Measurements from ENCODE around the gene HS3ST6.
"Not testable (repeated sequence)": the region's sequence is repeated elsewhere in the genome, so short reads cannot be mapped to it uniquely, and the experiment has no call there.

The HS3ST6 gene

DNA sequence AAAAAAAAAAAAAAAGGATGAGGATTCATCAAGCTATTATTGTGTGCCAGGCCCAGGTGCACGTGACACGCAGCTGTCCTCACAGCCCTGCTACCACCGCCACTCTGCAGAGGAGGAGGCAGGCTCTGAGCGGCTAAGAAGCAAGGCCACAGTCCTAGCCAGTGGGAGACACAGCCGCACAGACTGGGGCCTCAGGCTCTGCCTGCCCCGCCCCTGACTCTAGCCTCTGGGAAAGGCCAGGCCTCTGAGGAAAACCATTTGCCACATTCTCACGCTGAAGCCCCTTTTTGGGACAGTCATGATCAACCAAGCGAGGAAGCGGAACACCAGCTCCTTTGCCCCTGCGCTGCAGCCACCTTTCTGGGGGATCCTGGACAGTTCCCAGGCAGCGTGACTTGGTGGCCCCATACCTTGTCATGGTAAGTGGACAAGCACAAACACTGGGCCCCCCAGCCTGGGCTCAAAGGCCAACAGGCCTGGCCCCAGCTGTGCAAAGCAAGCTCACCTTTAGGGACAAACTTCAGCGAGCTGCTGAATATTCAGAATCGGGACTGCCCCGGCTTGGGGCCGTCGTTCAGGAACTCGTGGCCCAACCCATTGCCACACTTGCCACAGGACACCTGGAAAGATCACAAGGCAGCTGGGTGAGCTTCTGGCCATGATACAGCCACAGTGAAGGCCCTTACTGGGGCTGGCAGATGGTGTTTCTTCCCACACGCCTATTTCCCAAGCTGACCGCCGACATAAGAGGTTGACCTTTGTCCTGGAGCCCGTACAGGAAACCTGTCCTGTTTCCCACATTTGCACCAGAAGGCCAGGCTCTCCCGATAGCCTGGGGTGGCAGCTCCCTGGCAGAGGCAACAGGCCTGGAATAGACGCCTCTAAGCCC, 22.3 kb upstream of the HS3ST6 start:
- Mint-ChIP-seq H3K27me3 (no peaks in the 10 kb centered on the region), H3K4me1 (peaks cover 40% of the 10 kb centered on the region), H3K9me3 (no peaks in the 10 kb centered on the region), H3K36me3 (peaks cover 25% of the 10 kb centered on the region), H3K4me3 (no peak overlapping the region), H3K27ac (peak overlapping the region; percentile 32)
- no peak for ATAC-seq

GRCh38 chr16:1939833-1940232, 21.6 kb upstream of the HS3ST6 start:
- not testable (repeated sequence) for H3K9me3 Mint-ChIP-seq
- peaks cover 40% of the 10 kb centered on the region for H3K4me1 Mint-ChIP-seq

GRCh38 chr16:1938910-1939309, 20.7 kb upstream of the HS3ST6 start:
- no peak overlapping the region for H3K4me3 Mint-ChIP-seq
- no peak for ATAC-seq
- H3K27me3 Mint-ChIP-seq, result peaks cover under 1% of the 10 kb centered on the region
- H3K27ac Mint-ChIP-seq, result no peak overlapping the region
- no peaks in the 10 kb centered on the region for H3K9me3 Mint-ChIP-seq
- peaks cover 25% of the 10 kb centered on the region for H3K36me3 Mint-ChIP-seq
- peaks cover 33% of the 10 kb centered on the region for H3K4me1 Mint-ChIP-seq

More at GRCh38 chr16:1939833-1940232, 21.6 kb upstream of the HS3ST6 start:
- not testable (repeated sequence) for H3K27me3 Mint-ChIP-seq, H3K4me3 Mint-ChIP-seq, ATAC-seq
- peak overlapping the region; percentile 32 for H3K27ac Mint-ChIP-seq
- peaks cover 25% of the 10 kb centered on the region for H3K36me3 Mint-ChIP-seq

DNA sequence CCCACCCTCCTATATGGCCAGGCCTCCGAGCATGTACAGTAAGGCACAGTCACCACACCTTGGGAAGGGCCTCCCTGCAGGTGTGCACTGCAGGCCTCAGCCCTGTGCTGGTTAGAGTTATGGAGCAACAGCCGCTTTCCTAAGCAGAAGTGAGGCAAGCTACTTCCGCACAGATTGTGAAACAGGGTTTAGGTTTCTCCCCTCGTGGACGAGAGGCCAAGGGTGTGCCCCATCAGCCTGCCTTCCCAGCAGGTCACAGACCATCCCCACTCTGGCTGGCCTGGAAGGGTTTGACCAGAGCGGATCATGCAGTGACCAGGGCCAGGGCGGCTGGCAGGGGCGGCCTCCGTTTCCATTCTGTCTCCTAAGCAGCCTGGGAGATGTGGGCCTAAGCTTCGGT, 20.1 kb upstream of the HS3ST6 start:
- Mint-ChIP-seq H3K27ac (no peak overlapping the region), H3K4me3 (no peak overlapping the region), H3K27me3 (peaks cover 6% of the 10 kb centered on the region), H3K9me3 (no peaks in the 10 kb centered on the region), H3K36me3 (peaks cover 25% of the 10 kb centered on the region), H3K4me1 (peaks cover 28% of the 10 kb centered on the region)
- no peak for ATAC-seq

DNA sequence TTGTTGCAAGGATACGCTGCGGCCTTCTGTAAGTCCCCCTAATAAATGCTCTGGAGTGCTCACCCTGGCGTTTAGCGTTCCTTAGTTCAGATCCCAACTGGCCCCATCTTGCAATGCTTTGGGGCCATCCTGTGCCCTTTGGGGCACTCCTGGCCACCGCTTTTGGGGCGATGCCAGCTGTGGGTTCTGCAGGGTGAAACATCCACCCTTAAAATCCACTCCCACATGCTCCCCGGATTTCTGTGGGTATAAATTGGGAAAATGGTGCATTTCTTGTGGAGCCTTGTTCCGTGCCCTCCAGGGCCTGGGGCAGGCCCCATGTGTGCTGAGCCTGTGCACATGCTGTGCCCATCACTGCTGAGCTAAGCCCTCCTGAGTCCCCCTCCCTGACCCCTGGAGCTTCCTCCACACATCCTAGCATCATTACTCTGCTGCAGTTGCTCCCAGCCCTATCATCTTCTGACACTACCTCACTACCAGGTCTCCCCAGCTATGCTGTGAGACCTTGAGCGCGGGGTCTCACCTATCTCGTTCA, 18.8 kb upstream of the HS3ST6 start:
- Mint-ChIP-seq H3K27ac (no peak overlapping the region), H3K27me3 (peaks cover 14% of the 10 kb centered on the region), H3K36me3 (peaks cover 25% of the 10 kb centered on the region), H3K9me3 (no peaks in the 10 kb centered on the region), H3K4me3 (no peak overlapping the region), H3K4me1 (peaks cover 16% of the 10 kb centered on the region)
- no peak for ATAC-seq

GRCh38 chr16:1933097-1933661, 15.0 kb upstream of the HS3ST6 start:
- Mint-ChIP-seq H3K4me1 (no peaks in the 10 kb centered on the region), H3K27me3 (peaks cover 14% of the 10 kb centered on the region), H3K9me3 (no peaks in the 10 kb centered on the region), H3K27ac (no peak overlapping the region), H3K4me3 (no peak overlapping the region), H3K36me3 (peaks cover 12% of the 10 kb centered on the region)
- no peak for ATAC-seq

DNA sequence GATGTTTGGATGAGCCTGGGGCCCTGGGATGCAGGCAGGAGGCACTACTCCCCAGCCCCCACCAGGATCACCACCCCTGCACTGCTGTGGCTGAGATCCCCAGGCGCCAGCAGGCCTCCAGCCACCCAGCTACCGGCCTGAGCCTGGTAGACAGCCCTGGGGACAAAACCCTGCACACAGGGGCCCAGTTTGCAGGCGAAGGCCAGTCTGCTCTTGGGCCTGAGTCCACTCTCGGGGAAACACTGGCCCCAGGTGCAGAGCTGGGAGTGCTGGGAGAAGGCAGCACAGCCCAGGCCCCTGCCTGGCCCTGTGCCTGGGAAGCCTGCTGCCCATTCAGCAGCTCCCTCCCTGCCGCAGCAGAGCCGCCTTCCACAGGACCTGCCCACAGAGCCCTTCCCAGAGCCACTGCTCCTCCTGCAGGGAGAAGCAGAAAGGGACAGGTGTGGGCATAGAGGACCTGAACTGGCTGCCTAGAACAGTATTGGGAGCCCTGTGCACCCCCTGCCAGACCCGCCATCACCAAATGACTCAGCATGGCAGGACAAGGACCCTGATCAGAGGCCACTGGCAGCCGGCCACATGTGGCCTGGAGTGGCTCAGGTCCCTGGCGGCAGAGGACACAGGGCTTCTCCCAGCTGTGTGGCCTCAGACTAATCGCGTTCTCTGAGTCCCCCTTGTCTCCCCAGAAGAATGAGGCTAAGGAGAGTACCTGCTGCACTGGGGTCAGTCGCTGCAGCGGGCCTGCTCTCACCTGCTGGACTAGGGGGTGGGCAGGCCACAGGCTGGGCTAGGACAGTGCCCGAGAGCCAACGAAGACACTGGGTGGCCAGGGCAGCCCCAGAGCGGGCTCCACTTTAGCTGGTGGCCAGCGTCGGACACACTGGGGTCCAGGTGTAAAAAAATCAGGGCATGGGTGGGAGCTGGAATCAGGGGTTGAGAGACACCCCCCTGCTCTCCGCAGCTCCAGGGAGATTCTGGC, 14.1 kb upstream of the HS3ST6 start:
- Mint-ChIP-seq H3K4me1 (no peaks in the 10 kb centered on the region), H3K4me3 (no peak overlapping the region), H3K36me3 (peaks cover 8% of the 10 kb centered on the region), H3K27me3 (peaks cover 14% of the 10 kb centered on the region), H3K9me3 (no peaks in the 10 kb centered on the region), H3K27ac (no peak overlapping the region)
- ATAC-seq, result no peak

DNA sequence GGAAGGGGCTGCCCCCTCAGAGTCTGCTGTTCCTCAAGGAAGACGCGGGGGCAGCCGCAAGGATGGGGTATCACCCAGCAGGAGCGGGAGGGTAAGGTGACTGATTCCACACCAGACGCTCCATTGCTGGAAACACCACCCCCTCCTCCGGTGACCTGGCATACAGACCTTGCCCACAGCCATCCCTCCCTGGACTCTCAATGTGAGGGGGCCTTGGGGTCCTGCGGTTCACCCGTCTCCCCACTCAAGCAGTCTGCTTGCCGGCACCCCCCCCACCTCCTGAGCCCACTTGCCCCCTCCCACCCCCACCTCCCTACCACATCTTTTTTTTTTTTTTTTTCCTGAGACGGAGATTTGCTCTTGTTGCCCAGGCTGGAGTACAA, 12.1 kb upstream of the HS3ST6 start:
- H3K36me3 Mint-ChIP-seq, result no peaks in the 10 kb centered on the region
- no peaks in the 10 kb centered on the region for H3K9me3 Mint-ChIP-seq
- H3K4me3 Mint-ChIP-seq, result peak overlapping the region; percentile 12
- H3K27me3 Mint-ChIP-seq, result peaks cover 19% of the 10 kb centered on the region
- no peak for ATAC-seq
- H3K27ac Mint-ChIP-seq, result no peak overlapping the region
- no peaks in the 10 kb centered on the region for H3K4me1 Mint-ChIP-seq

DNA sequence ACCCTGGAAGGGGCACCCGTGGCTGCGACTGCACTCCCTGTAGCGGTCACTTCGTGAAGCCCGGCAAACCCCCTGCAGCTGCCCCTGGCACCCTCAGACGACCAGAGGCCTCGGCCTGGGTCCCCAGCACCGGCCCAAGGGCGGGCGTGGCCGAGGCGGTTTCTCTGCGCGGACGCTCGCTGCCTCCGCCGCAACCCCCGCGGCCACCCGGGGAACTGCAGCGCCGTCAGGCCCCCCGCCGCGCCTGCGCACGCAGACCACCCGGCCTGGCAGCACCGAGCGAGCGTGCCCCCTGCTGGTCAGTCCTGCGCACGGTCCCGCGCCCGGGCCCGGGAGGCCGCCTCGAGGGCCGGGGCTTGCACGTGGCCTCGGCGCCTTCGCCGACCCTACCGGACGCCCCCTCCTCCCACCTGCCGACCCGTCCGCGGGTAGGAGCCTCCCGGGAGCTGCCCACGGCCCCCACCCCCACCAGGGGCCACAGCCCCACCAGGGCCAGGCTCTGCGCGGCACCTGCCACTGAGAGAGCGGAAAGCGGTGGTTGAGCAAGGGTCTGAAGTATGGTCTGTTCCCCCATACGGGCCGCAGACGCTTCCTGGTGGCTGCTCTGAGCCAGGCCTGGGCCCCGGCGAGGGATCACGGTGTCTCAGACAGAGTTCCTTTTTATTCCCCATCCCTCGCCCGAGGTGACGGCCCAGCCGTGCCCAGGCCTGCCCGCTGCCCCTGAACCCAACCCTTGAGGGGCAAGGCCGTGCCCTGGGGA, 11.5 kb upstream of the HS3ST6 start:
- Mint-ChIP-seq H3K36me3 (no peaks in the 10 kb centered on the region), H3K27ac (peak overlapping the region; percentile 26), H3K4me1 (no peaks in the 10 kb centered on the region), H3K4me3 (peak overlapping the region; percentile 76), H3K9me3 (no peaks in the 10 kb centered on the region), H3K27me3 (peaks cover 25% of the 10 kb centered on the region)
- ATAC-seq, result peak; percentile 94

DNA sequence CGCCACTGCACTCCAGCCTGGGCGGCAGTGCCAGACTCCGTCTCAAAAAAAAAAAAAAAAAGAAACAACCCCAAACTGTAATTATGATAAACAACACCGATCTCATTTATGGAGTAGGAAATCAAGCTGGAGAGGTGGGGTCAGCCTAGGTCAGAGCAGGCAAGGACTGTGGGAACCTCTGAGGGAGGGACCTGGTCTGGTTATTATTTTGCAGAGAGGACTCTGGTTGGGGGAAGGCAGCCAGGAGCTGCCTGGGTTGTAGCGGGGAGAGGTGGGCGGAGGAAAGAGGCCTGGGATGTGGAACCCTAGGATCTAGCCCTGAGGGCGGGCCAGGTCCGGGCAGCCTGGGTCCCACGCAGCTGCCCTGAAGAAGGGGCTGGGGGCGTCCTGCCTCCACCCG, 10.9 kb upstream of the HS3ST6 start:
- Mint-ChIP-seq H3K4me3 (peak overlapping the region; percentile 67), H3K9me3 (no peaks in the 10 kb centered on the region), H3K27me3 (peaks cover 32% of the 10 kb centered on the region), H3K36me3 (no peaks in the 10 kb centered on the region), H3K4me1 (no peaks in the 10 kb centered on the region), H3K27ac (peak overlapping the region; percentile 26)
- peak; percentile 14 for ATAC-seq

GRCh38 chr16:1926271-1926670, 8.1 kb upstream of the HS3ST6 start:
- Mint-ChIP-seq H3K27me3 (peaks cover 46% of the 10 kb centered on the region), H3K9me3 (peaks cover 2% of the 10 kb centered on the region), H3K4me3 (no peak overlapping the region), H3K36me3 (no peaks in the 10 kb centered on the region), H3K4me1 (peaks cover 2% of the 10 kb centered on the region), H3K27ac (no peak overlapping the region)
- no peak for ATAC-seq

DNA sequence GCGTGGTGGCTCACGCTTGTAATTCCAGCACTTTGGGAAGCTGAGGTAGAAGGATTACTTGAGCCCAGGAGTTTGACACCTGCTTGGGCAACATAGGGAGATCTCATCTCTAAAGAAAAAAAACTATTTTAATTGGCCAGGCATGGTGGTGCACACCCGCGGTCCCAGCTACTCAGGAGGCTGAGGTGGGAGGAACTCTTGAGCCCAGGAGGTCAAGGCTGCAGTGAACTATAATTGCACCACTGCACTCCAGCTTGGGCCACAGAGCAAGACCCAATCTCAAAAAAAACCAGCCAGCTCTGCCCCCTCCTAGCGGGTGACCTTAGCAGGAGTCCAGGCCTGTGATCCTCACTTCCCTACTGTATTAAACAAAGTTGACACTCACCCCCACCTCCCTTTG, 5.9 kb upstream of the HS3ST6 start:
- Mint-ChIP-seq H3K27me3 (peaks cover 68% of the 10 kb centered on the region), H3K36me3 (no peaks in the 10 kb centered on the region), H3K27ac (no peak overlapping the region), H3K4me1 (peaks cover 12% of the 10 kb centered on the region), H3K9me3 (peaks cover 2% of the 10 kb centered on the region), H3K4me3 (no peak overlapping the region)
- no peak for ATAC-seq

DNA sequence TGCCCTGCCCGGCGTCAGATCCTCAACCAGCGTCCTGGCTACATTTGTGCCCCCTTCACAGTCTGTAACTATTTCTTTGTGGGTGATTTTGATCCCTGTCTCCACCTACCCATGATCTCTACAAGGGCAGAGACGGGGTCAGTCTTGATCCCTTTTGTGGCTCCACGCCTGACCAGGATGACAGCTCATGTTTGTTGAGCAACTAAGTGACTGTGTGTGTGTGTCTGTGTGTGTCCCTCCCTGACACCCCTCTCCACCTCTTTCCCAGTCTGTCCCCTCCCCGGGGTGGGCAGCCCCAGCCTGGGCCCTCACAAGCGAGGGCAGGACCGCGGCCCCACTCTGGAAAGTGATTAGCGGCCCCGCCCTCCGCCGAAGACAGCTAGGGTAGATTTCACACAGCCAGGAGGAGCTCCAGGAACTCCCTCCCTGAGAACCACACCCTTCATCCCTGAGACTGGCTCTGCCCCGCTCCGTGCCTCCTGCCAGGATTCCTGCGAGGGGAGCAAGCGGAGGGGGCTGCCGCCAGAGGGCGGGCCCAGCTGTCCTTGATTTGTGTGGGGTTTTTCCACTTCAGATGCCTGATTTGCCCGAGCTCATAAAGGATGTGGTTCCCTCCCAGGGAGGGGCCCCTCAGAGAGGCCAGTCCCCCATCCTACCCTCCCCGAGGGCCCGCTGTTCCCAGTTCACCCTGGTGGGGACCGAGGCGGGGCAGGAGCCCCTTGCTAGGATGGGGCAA, 5.3 kb upstream of the HS3ST6 start:
- H3K36me3 Mint-ChIP-seq, result no peaks in the 10 kb centered on the region
- peaks cover 2% of the 10 kb centered on the region for H3K9me3 Mint-ChIP-seq
- ATAC-seq, result no peak
- peaks cover 12% of the 10 kb centered on the region for H3K4me1 Mint-ChIP-seq
- H3K27me3 Mint-ChIP-seq, result peaks cover 73% of the 10 kb centered on the region
- H3K27ac Mint-ChIP-seq, result no peak overlapping the region
- no peak overlapping the region for H3K4me3 Mint-ChIP-seq

DNA sequence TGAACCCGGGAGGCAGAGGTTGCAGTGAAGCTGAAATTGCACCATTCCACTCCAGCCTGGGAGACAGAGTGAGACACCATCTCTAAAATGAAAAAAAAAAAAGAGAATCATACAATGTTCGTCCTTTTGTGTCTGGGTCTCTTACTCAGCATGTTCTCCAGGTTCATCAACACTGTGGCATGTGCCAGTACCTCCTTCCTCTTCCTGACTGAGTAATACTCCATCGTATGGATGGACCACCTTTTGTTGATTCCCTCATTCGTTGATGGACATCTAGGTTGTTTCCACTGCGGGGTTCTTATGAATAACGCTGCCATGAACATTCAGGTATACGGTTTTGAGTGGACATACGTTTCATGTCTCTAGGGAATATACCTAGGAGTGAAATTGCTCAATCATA, 4.1 kb upstream of the HS3ST6 start:
- Mint-ChIP-seq H3K27me3 (peaks cover 74% of the 10 kb centered on the region), H3K36me3 (no peaks in the 10 kb centered on the region), H3K4me1 (peaks cover 12% of the 10 kb centered on the region), H3K4me3 (no peak overlapping the region), H3K27ac (no peak overlapping the region), H3K9me3 (peaks cover 2% of the 10 kb centered on the region)
- no peak for ATAC-seq

All from stimulated activated memory B cell treated with anti-CD40 and anti-IgM and Interleukin-4, amounts not matched to agents 10 μg/mL and 1 μg/mL and 100 μg/mL, for 72 hours (primary cell).